Skeletal muscle tissue (tissue), 4 donors: ENCODE results near the gene MAGOHB. TPM values are rescaled to one million over a fixed set of nuclear protein-coding genes. Genes with fewer than 3 reads are reported as not detected.

Source experiments
- H3K27ac ChIP-seq: one replicate; pipeline ENCODE4 v1.7.0; 2013; ENCODE audit warnings: mild to moderate bottlenecking, low read depth, low read length, inconsistent platforms
- H3K27me3 ChIP-seq, 3 donors: one replicate each; pipeline ENCODE4 v1.7.0; 2013; ENCODE audit warnings: low read length in 3 of 3; ENCODE audit not compliant: control insufficient read depth in 3 of 3, insufficient read depth in 3 of 3
- H3K36me3 ChIP-seq, 3 donors: one replicate each; pipeline ENCODE4 v1.7.0; 2013; ENCODE audit warnings: low read length in 3 of 3; ENCODE audit not compliant: control insufficient read depth in 3 of 3, insufficient read depth in 3 of 3
- H3K4me1 ChIP-seq, 3 donors: one replicate each; pipeline ENCODE4 v1.7.0; 2013; ENCODE audit warnings: low read length in 3 of 3, mild to moderate bottlenecking in 3 of 3; ENCODE audit not compliant: control insufficient read depth in 3 of 3, insufficient read depth in 3 of 3
- H3K4me3 ChIP-seq, 3 donors: one replicate each; pipeline ENCODE4 v1.7.0; 2013; ENCODE audit warnings: low read length in 3 of 3
- H3K9ac ChIP-seq, 3 donors: one replicate each; pipeline ENCODE4 v1.7.0; 2013; ENCODE audit warnings: low read length in 3 of 3, mild to moderate bottlenecking in 3 of 3, moderate library complexity in 2 of 3, low read depth in 1 of 3
- H3K9me3 ChIP-seq, 3 donors: one replicate each; pipeline ENCODE4 v1.7.0; 2013; ENCODE audit warnings: low read length in 3 of 3; ENCODE audit not compliant: control insufficient read depth in 3 of 3
- total RNA-seq: library from RNA; depleted of rRNA; stranded (reverse); fragments of >200 nt; gene quantifications from one replicate; pipeline ENCODE4 v1.2.3, GENCODE V29; 2014
- donor health status: Osteomylitis.

The MAGOHB gene
- total RNA-seq, 1 donor from 2014 or later, result 13.0 TPM

GRCh38 chr12:10635306-10635705, 21.9 kb upstream of the MAGOHB start:
- H3K36me3 ChIP-seq, result no peaks in the 10 kb centered on the region
- H3K9ac ChIP-seq, result no peak overlapping the region

GRCh38 chr12:10634427-10634826, 21.0 kb upstream of the MAGOHB start:
- Histone ChIP-seq H3K9me3 (no peaks in the 10 kb centered on the region), H3K36me3 (no peaks in the 10 kb centered on the region), H3K4me1 (no peaks in the 10 kb centered on the region), H3K27me3 (no peaks in the 10 kb centered on the region), H3K27ac (no peak overlapping the region), H3K9ac (no peak overlapping the region), H3K4me3 (no peak overlapping the region)

More at GRCh38 chr12:10635306-10635705, 21.9 kb upstream of the MAGOHB start:
- no peaks in the 10 kb centered on the region for H3K9me3 ChIP-seq
- no peaks in the 10 kb centered on the region for H3K27me3 ChIP-seq
- H3K4me1 ChIP-seq, result no peaks in the 10 kb centered on the region
- no peak overlapping the region for H3K27ac ChIP-seq
- H3K4me3 ChIP-seq, result no peak overlapping the region

GRCh38 chr12:10633541-10633940, 20.1 kb upstream of the MAGOHB start:
- Histone ChIP-seq H3K27ac (no peak overlapping the region), H3K36me3 (no peaks in the 10 kb centered on the region), H3K27me3 (no peaks in the 10 kb centered on the region), H3K4me1 (no peaks in the 10 kb centered on the region), H3K4me3 (no peak overlapping the region), H3K9ac (no peak overlapping the region), H3K9me3 (no peaks in the 10 kb centered on the region)

GRCh38 chr12:10632226-10632625, 18.8 kb upstream of the MAGOHB start:
- H3K9ac ChIP-seq, result no peak overlapping the region
- H3K9me3 ChIP-seq, result no peaks in the 10 kb centered on the region
- H3K4me3 ChIP-seq, result no peak overlapping the region
- no peaks in the 10 kb centered on the region for H3K27me3 ChIP-seq
- no peak overlapping the region for H3K27ac ChIP-seq
- no peaks in the 10 kb centered on the region for H3K4me1 ChIP-seq
- no peaks in the 10 kb centered on the region for H3K36me3 ChIP-seq

- Histone ChIP-seq H3K4me1 (no peaks in the 10 kb centered on the region), H3K36me3 (no peaks in the 10 kb centered on the region), H3K27me3 (no peaks in the 10 kb centered on the region), H3K4me3 (no peak overlapping the region), H3K9ac (no peak overlapping the region), H3K9me3 (no peaks in the 10 kb centered on the region), H3K27ac (no peak overlapping the region)
Observed at GRCh38 chr12:10624605-10625004, 11.2 kb upstream of the MAGOHB start.

- H3K4me3 ChIP-seq, result no peak overlapping the region
- H3K27ac ChIP-seq, result no peak overlapping the region
- no peak overlapping the region for H3K9ac ChIP-seq
- no peaks in the 10 kb centered on the region for H3K9me3 ChIP-seq
- no peaks in the 10 kb centered on the region for H3K36me3 ChIP-seq
- no peaks in the 10 kb centered on the region for H3K4me1 ChIP-seq
- no peaks in the 10 kb centered on the region for H3K27me3 ChIP-seq
Observed at GRCh38 chr12:10623131-10623530, 9.7 kb upstream of the MAGOHB start.

GRCh38 chr12:10621278-10621677, 7.9 kb upstream of the MAGOHB start:
- no peak overlapping the region for H3K4me3 ChIP-seq
- no peaks in the 10 kb centered on the region for H3K36me3 ChIP-seq
- H3K9me3 ChIP-seq, result no peaks in the 10 kb centered on the region
- no peaks in the 10 kb centered on the region for H3K27me3 ChIP-seq
- no peak overlapping the region for H3K9ac ChIP-seq
- no peak overlapping the region for H3K27ac ChIP-seq
- H3K4me1 ChIP-seq, result no peaks in the 10 kb centered on the region

GRCh38 chr12:10620078-10620779, 6.8 kb upstream of the MAGOHB start:
- H3K36me3 ChIP-seq, result no peaks in the 10 kb centered on the region
- H3K9me3 ChIP-seq, result no peaks in the 10 kb centered on the region
- H3K27me3 ChIP-seq, result no peaks in the 10 kb centered on the region
- H3K4me1 ChIP-seq, result no peaks in the 10 kb centered on the region
- H3K27ac ChIP-seq, result no peak overlapping the region
- no peak overlapping the region for H3K4me3 ChIP-seq
- H3K9ac ChIP-seq, result no peak overlapping the region

- Histone ChIP-seq H3K4me3 (no peak overlapping the region), H3K9ac (no peak overlapping the region), H3K27ac (no peak overlapping the region), H3K4me1 (peaks cover 0 to 5% (median 4%) of the 10 kb centered on the region in 3 donors), H3K9me3 (no peaks in the 10 kb centered on the region), H3K27me3 (no peaks in the 10 kb centered on the region), H3K36me3 (no peaks in the 10 kb centered on the region)
Observed at GRCh38 chr12:10618338-10618987, 5.1 kb upstream of the MAGOHB start.

GRCh38 chr12:10617863-10618262, 4.5 kb upstream of the MAGOHB start:
- Histone ChIP-seq H3K9me3 (no peaks in the 10 kb centered on the region), H3K4me3 (no peak overlapping the region), H3K27me3 (no peaks in the 10 kb centered on the region), H3K36me3 (no peaks in the 10 kb centered on the region), H3K4me1 (peaks cover 0 to 9% (median 5%) of the 10 kb centered on the region in 3 donors), H3K27ac (no peak overlapping the region), H3K9ac (no peak overlapping the region)
